Ovary (tissue), 9 donors: Measurements from ENCODE around the gene MAP7D1. TPM values are rescaled to one million over a fixed set of nuclear protein-coding genes. Genes with fewer than 3 reads are reported as not detected.
A peak's percentile ranks its signal among the peaks of the same experiment; 100 is the strongest.

Experiments used
- DNase-seq, 5 donors: peaks; one replicate each; pipeline ENCODE4 v3.0.0-alpha.2; 2019 to 2020
- H3K27ac ChIP-seq, 2 donors: fragments of 200-600 bp; one replicate each; pipeline versions ENCODE4 v1.5.1 to v1.8.0; 2019 to 2022
- H3K27me3 ChIP-seq: fragments of 200-600 bp; one replicate; pipeline ENCODE4 v1.8.0; 2022
- H3K36me3 ChIP-seq: fragments of 200-600 bp; sonication (generic); one replicate; pipeline ENCODE4 v1.5.1; 2019
- H3K4me1 ChIP-seq: one replicate; pipeline ENCODE4 v1.8.1; 2013; ENCODE audit warnings: mild to moderate bottlenecking, moderate library complexity; ENCODE audit not compliant: insufficient read depth
- H3K4me3 ChIP-seq: fragments of 200-600 bp; sonication (generic); one replicate; pipeline ENCODE4 v1.5.1; 2017
- H3K9me3 ChIP-seq, 2 donors: fragments of 200-600 bp in 1 of 2; sonication (generic) in 1 of 2; one replicate each; pipeline versions ENCODE4 v1.5.1 to v1.8.1; 2013 to 2019; ENCODE audit warnings: mild to moderate bottlenecking in 1 of 2, moderate library complexity in 1 of 2
- CTCF ChIP-seq, 3 donors: fragments of 450-650 bp in 2 of 3; fragments of 200-600 bp in 1 of 3; IDR thresholded peaks; one replicate each; pipeline versions ENCODE4 v1.5.1 to v1.8.0; 2016 to 2022; ENCODE audit warnings: antibody characterized with exemption in 3 of 3, mild to moderate bottlenecking in 1 of 3
- EP300 ChIP-seq: sonication (generic); formaldehyde crosslinking; IDR thresholded peaks from one replicate; pipeline ENCODE4 v1.6.1; 2017; ENCODE audit warnings: antibody characterized with exemption
- POLR2A ChIP-seq: fragments of 450-650 bp; IDR thresholded peaks from one replicate; pipeline ENCODE4 v1.6.1; 2017; ENCODE audit warnings: antibody characterized with exemption, mild to moderate bottlenecking, moderate library complexity
- WGBS, 3 donors: extraction: QIAGEN DNeasy Blood & Tissue Kit in 1 of 3; methylation state at CpG; one replicate each; pipeline versions ENCODE4 v1.1.5 to v1.1.7; 2013 to 2017; 5-methylcytosine and 5-hydroxymethylcytosine counted together
- intact Hi-C, 4 donors: fragments of 100-400 bp; cut with DNase I; formaldehyde crosslinking; loops; one replicate each; pipeline versions ENCODE4 v1.11.0 to v1.15.1; 2022 to 2023
- polyA plus RNA-seq, 2 donors: library from polyadenylated mRNA; stranded (reverse); fragments of 200-250 nt in 1 of 2; fragments of 350-450 nt in 1 of 2; fragmentation: Illumina TruSeq in 1 of 2; extraction: RNeasy Lipid Tissue Mini Kit (QIAGEN cat#74804) in 1 of 2; gene quantifications; one replicate each; pipeline ENCODE4 v1.2.3, GENCODE V29; 2013 to 2014
- total RNA-seq, 7 donors: library from RNA; depleted of rRNA in 2 of 7; stranded (reverse); fragments of >200 nt in 2 of 7; fragmentation: NEBNext Ultra II Directional in 3 of 7; extraction: Animal tissue kit (Norgen Biotek cat#: 25700) in 3 of 7; gene quantifications; one replicate each; pipeline versions ENCODE4 v1.1.0 to v1.2.4, GENCODE V29; 2016 to 2023
- donor health status: DM: no; HTN: no; CAD: no; lungs with moderate emphysema.
- donor health status: DM: no; HTN: no; CAD: no.
- donor health status: Bipolar disorder and iron deficiency.
- donor health status: DM: yes; HTN: yes; CAD: no.
- donor health status: DM: no; HTN: no; CAD: no.
- donor health status: DM: yes; HTN: yes; CAD: no.

Gene MAP7D1
- total and polyA plus RNA-seq, 9 donors = 31.4 to 99.1 (median 64.1) TPM

- DNase-seq = no peak
- WGBS, 3 donors = 51 to 64% (median 60%) methylated on average over 6 of the region's 6 CpGs
- H3K4me3 ChIP-seq = no peak overlapping the region
- no peaks in the 10 kb centered on the region for H3K9me3 ChIP-seq
- intact Hi-C loops = loop anchor here in 1 of 4 donors (5.0 kb wide), 1 partner anchor 33 kb away; no protein-coding TSS in a partner anchor
- no peak overlapping the region for H3K27ac ChIP-seq
- no peaks in the 10 kb centered on the region for H3K27me3 ChIP-seq
- no peaks in the 10 kb centered on the region for H3K36me3 ChIP-seq
- TF ChIP-seq EP300 = no peak
- TF ChIP-seq CTCF (IDR thresholded peaks at IDR 0.05) = no peak
- no peak for TF ChIP-seq POLR2A
- H3K4me1 ChIP-seq = peaks cover 2% of the 10 kb centered on the region
Measured at GRCh38 chr1:36135330-36135667, 20.7 kb upstream of the MAP7D1 start.

GRCh38 chr1:36135796-36136195 lies 20.2 kb upstream of the MAP7D1 start:
- TF ChIP-seq EP300 (no peak), POLR2A (no peak), CTCF (IDR thresholded peaks at IDR 0.05) (no peak)
- H3K36me3 ChIP-seq = no peaks in the 10 kb centered on the region
- no peak overlapping the region for H3K4me3 ChIP-seq
- H3K9me3 ChIP-seq = no peaks in the 10 kb centered on the region
- H3K27ac ChIP-seq = no peak overlapping the region
- peaks cover 2% of the 10 kb centered on the region for H3K4me1 ChIP-seq
- DNase-seq = no peak
- intact Hi-C loops = loop anchor here in 1 of 4 donors (5.0 kb wide), 1 partner anchor 33 kb away; no protein-coding TSS in a partner anchor
- no peaks in the 10 kb centered on the region for H3K27me3 ChIP-seq

- Histone ChIP-seq H3K4me1 (peaks cover 2% of the 10 kb centered on the region), H3K36me3 (no peaks in the 10 kb centered on the region), H3K27me3 (no peaks in the 10 kb centered on the region), H3K4me3 (no peak overlapping the region), H3K27ac (no peak overlapping the region), H3K9me3 (no peaks in the 10 kb centered on the region)
- DNase-seq = peak in 1 of 5 donors; percentile 47
- WGBS, 3 donors = 0 to 29% (median 11%) methylated on average over 1 of the region's 1 CpG
- TF ChIP-seq POLR2A = no peak
- TF ChIP-seq EP300 = no peak
- no peak for TF ChIP-seq CTCF (IDR thresholded peaks at IDR 0.05)
- intact Hi-C loops = loop anchor here in 1 of 4 donors (5.0 kb wide), 1 partner anchor 34 kb away; no protein-coding TSS in a partner anchor
Measured at GRCh38 chr1:36136535-36136934, 19.4 kb upstream of the MAP7D1 start.

GRCh38 chr1:36137226-36137625 lies 18.7 kb upstream of the MAP7D1 start:
- DNase-seq = no peak
- Histone ChIP-seq H3K36me3 (no peaks in the 10 kb centered on the region), H3K4me1 (peaks cover 2% of the 10 kb centered on the region), H3K27ac (no peak overlapping the region), H3K9me3 (no peaks in the 10 kb centered on the region), H3K27me3 (no peaks in the 10 kb centered on the region), H3K4me3 (no peak overlapping the region)
- intact Hi-C loops = loop anchor here in 1 of 4 donors (5.0 kb wide), 1 partner anchor 35 kb away; no protein-coding TSS in a partner anchor
- TF ChIP-seq CTCF (IDR thresholded peaks at IDR 0.05) (no peak), POLR2A (no peak), EP300 (no peak)
- WGBS, 3 donors = 71 to 79% (median 74%) methylated on average over 5 of the region's 5 CpGs
